Thyroid gland (tissue), 4 donors: ENCODE results near the gene BCKDHA.

Experiments
- POLR2A ChIP-seq, 2 donors: fragments of 450-650 bp; IDR thresholded peaks; one replicate each; pipeline ENCODE4 v1.6.1; 2017; ENCODE audit warnings: antibody characterized with exemption in 2 of 2, mild to moderate bottlenecking in 2 of 2, moderate library complexity in 1 of 2
- TF ChIP-seq, protein P1 (sequence below), 6 experiments: fragments of 200-600 bp in 3 of 6; fragments of 450-650 bp in 3 of 6; sonication (generic) in 3 of 6; IDR thresholded peaks; one replicate each; pipeline ENCODE4 v1.5.1; 2016 to 2019; ENCODE audit warnings: antibody characterized with exemption in 6 of 6, mild to moderate bottlenecking in 2 of 6, inconsistent platforms in 1 of 6, moderate library complexity in 1 of 6

DNA sequence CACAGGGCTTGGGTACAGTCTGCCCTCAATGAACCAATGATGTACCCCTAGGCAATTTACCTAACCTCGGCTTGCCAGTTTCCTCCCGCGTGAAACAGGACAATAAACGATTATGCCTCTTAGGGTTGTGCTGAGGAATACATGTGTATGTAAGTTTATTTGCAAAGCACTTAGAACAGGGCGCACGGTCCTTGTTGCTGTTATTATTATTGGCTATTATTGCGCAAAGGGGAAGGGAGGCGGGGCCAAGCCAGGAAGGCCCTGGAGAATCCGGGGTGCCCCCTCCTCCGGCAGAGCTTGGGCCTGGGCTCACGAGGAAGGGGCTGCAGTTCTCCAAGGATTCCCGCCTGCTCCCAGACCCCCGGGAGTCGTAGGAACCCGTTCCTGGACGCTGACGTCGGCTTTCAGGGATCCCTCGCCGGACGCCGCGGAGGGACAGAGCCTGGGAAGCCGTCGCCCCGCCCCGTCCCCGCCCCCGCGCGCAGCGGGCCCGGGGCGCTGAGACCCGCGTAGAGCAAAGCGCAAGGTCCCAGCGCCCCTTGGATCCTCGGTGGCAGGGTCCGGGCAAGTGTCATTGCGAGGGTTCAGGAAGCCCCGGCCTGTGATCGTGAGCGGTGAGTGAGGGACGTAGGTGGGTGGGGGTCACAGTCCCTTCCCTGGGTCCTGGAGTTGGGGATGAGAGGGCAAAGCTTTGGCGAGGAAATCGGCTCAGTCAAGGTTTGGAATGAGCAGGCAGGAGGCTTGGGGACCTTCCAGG lies 21.2 kb upstream of the BCKDHA start, which contains the start of gene TMEM91:
- peak in 1 of 2 donors; percentile 14 for TF ChIP-seq POLR2A (IDR thresholded peaks at IDR 0.05)
- TF ChIP-seq, protein P1, sequence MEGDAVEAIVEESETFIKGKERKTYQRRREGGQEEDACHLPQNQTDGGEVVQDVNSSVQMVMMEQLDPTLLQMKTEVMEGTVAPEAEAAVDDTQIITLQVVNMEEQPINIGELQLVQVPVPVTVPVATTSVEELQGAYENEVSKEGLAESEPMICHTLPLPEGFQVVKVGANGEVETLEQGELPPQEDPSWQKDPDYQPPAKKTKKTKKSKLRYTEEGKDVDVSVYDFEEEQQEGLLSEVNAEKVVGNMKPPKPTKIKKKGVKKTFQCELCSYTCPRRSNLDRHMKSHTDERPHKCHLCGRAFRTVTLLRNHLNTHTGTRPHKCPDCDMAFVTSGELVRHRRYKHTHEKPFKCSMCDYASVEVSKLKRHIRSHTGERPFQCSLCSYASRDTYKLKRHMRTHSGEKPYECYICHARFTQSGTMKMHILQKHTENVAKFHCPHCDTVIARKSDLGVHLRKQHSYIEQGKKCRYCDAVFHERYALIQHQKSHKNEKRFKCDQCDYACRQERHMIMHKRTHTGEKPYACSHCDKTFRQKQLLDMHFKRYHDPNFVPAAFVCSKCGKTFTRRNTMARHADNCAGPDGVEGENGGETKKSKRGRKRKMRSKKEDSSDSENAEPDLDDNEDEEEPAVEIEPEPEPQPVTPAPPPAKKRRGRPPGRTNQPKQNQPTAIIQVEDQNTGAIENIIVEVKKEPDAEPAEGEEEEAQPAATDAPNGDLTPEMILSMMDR (IDR thresholded peaks at IDR 0.05), result no peak
